Mesenchymal stem cell (in vitro differentiated cells and primary cell): ENCODE data around the gene ABCB8.

Source experiments
- DNase-seq: peaks from one replicate; pipeline ENCODE4 v3.0.0-alpha.2; 2013
- H2AFZ ChIP-seq: one replicate; pipeline ENCODE4 v1.6.1; 2013; ENCODE audit warnings: low read depth, mild to moderate bottlenecking, control low read depth, inconsistent platforms, low read length, moderate library complexity
- H2AK5ac ChIP-seq: 2 replicates; pipeline ENCODE4 v1.6.1; 2013; ENCODE audit warnings: low read length, moderate library complexity, mild to moderate bottlenecking, inconsistent platforms; ENCODE audit not compliant: severe bottlenecking
- H2BK120ac ChIP-seq: one replicate; pipeline ENCODE4 v1.6.1; 2013; ENCODE audit warnings: low read depth, mild to moderate bottlenecking, inconsistent platforms, low read length, moderate library complexity
- H2BK12ac ChIP-seq, 2 experiments: one replicate each; pipeline ENCODE4 v1.6.1; 2013; ENCODE audit warnings: inconsistent platforms in 2 of 2, low read length in 2 of 2, mild to moderate bottlenecking in 2 of 2, moderate library complexity in 2 of 2, control low read depth in 1 of 2
- H2BK15ac ChIP-seq: one replicate; pipeline ENCODE4 v1.6.1; 2013; ENCODE audit warnings: mild to moderate bottlenecking, low read depth, inconsistent platforms; ENCODE audit not compliant: poor library complexity, severe bottlenecking
- H2BK5ac ChIP-seq: 2 replicates; pipeline ENCODE4 v1.6.1; 2013; ENCODE audit warnings: low read depth, mild to moderate bottlenecking, low read length, control low read depth, inconsistent platforms; ENCODE audit not compliant: poor library complexity, severe bottlenecking
- H3K14ac ChIP-seq, 2 experiments: one replicate each; pipeline ENCODE4 v1.6.1; 2013; ENCODE audit warnings: inconsistent platforms in 2 of 2, low read length in 2 of 2, control low read depth in 1 of 2, mild to moderate bottlenecking in 1 of 2, moderate library complexity in 1 of 2
- H3K18ac ChIP-seq, 2 experiments: one replicate each; pipeline ENCODE4 v1.6.1; 2013; ENCODE audit warnings: inconsistent platforms in 2 of 2, low read length in 2 of 2, control low read depth in 1 of 2, low read depth in 1 of 2, mild to moderate bottlenecking in 1 of 2
- H3K23ac ChIP-seq, 2 experiments: one replicate each; pipeline ENCODE4 v1.6.1; 2013; ENCODE audit warnings: inconsistent platforms in 2 of 2, low read length in 2 of 2, mild to moderate bottlenecking in 2 of 2, moderate library complexity in 2 of 2, control low read depth in 1 of 2
- H3K27ac ChIP-seq: 2 replicates; pipeline ENCODE4 v1.5.1; 2013; ENCODE audit warnings: mild to moderate bottlenecking, moderate library complexity, low read length, control low read depth, inconsistent platforms; ENCODE audit not compliant: poor library complexity, severe bottlenecking
- H3K27me3 ChIP-seq, 2 experiments: 2 replicates each; pipeline versions ENCODE4 v1.6.1 to v1.7.0; 2013; ENCODE audit warnings: low read length in 2 of 2, mild to moderate bottlenecking in 2 of 2, moderate library complexity in 2 of 2, control low read depth in 1 of 2, inconsistent platforms in 1 of 2; ENCODE audit not compliant: control insufficient read depth in 1 of 2, insufficient read depth in 1 of 2
- H3K36me3 ChIP-seq, 2 experiments: 2 replicates each; pipeline versions ENCODE4 v1.6.1 to v1.7.0; 2013; ENCODE audit warnings: low read length in 2 of 2, control low read depth in 1 of 2, inconsistent platforms in 1 of 2, low read depth in 1 of 2, mild to moderate bottlenecking in 1 of 2; ENCODE audit not compliant: insufficient read depth in 2 of 2, control insufficient read depth in 1 of 2
- H3K4ac ChIP-seq, 2 experiments: one replicate each; pipeline ENCODE4 v1.6.1; 2013; ENCODE audit warnings: inconsistent platforms in 2 of 2, low read length in 2 of 2, mild to moderate bottlenecking in 2 of 2, moderate library complexity in 2 of 2, control low read depth in 1 of 2, low read depth in 1 of 2
- H3K4me1 ChIP-seq: 2 replicates; pipeline ENCODE4 v1.6.1; 2013; ENCODE audit warnings: low read depth, low read length, control low read depth; ENCODE audit not compliant: control insufficient read depth, insufficient read depth
- H3K4me2 ChIP-seq: 2 replicates; pipeline ENCODE4 v1.6.1; 2013; ENCODE audit warnings: low read length, mild to moderate bottlenecking, inconsistent platforms; ENCODE audit not compliant: poor library complexity, severe bottlenecking
- H3K4me3 ChIP-seq, 2 experiments: 2 replicates each; pipeline versions ENCODE4 v1.5.1 to v1.7.0; 2013; ENCODE audit warnings: low read length in 2 of 2, mild to moderate bottlenecking in 2 of 2, control low read depth in 1 of 2, low read depth in 1 of 2; ENCODE audit not compliant: insufficient read depth in 1 of 2
- H3K79me1 ChIP-seq: replicated peaks from 2 replicates; pipeline ENCODE4 v1.6.1; 2013; ENCODE audit warnings: mild to moderate bottlenecking, control low read depth, low read length, inconsistent platforms; ENCODE audit not compliant: poor library complexity, severe bottlenecking
- H3K9ac ChIP-seq: 2 replicates; pipeline ENCODE4 v1.7.0; 2013; ENCODE audit warnings: mild to moderate bottlenecking, low read length, moderate library complexity
- H3K9me3 ChIP-seq: 2 replicates; pipeline ENCODE4 v1.7.0; 2013; ENCODE audit warnings: mild to moderate bottlenecking, low read length; ENCODE audit not compliant: control insufficient read depth
- H4K8ac ChIP-seq: one replicate; pipeline ENCODE4 v1.6.1; 2013; ENCODE audit warnings: inconsistent platforms, mild to moderate bottlenecking, low read length, moderate library complexity
- H4K91ac ChIP-seq: one replicate; pipeline ENCODE4 v1.6.1; 2013; ENCODE audit warnings: mild to moderate bottlenecking, low read length, inconsistent platforms
- WGBS: methylation state at CpG from one replicate; pipeline ENCODE4 v1.1.7; 2013; ENCODE audit warnings: mixed read lengths; 5-methylcytosine and 5-hydroxymethylcytosine counted together

Gene ABCB8

DNA sequence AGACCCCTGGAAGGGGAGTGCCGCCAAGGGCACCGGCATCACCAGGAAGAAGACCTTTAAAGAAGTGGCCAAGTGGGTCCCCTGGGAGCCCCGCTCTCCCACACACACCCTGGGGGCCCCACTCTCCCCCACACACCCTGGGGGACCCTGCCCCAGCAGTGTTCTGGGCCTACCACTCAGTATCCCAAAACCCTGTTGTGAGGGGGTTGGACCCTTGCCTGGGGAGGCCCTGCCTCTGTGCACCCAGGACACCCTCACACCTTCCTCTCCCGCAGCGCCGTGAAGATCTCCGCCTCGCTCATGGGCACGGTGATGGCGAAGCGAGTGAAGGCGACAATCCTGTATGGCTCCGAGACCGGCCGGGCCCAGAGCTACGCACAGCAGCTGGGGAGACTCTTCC is 26.7 kb upstream of the ABCB8 start:
- no peak overlapping the region for H4K91ac ChIP-seq
- no peak overlapping the region for H3K4me2 ChIP-seq
- 95% methylated on average over 16 of the region's 16 CpGs for WGBS
- H3K36me3 ChIP-seq, result no peaks in the 10 kb centered on the region
- H2BK15ac ChIP-seq, result no peak overlapping the region
- H3K79me1 ChIP-seq, result no peaks in the 10 kb centered on the region
- H3K4me3 ChIP-seq, result no peak overlapping the region
- H3K9ac ChIP-seq, result no peak overlapping the region
- no peak overlapping the region for H3K4ac ChIP-seq
- no peak overlapping the region for H3K18ac ChIP-seq
- no peak overlapping the region for H3K27ac ChIP-seq
- no peak overlapping the region for H2AK5ac ChIP-seq
- no peak overlapping the region for H2AFZ ChIP-seq
- no peak overlapping the region for H3K14ac ChIP-seq
- no peak overlapping the region for H2BK5ac ChIP-seq
- no peaks in the 10 kb centered on the region for H3K9me3 ChIP-seq
- H3K27me3 ChIP-seq, result peaks cover 28 to 66% of the 10 kb centered on the region in 2 experiments
- H2BK120ac ChIP-seq, result no peak overlapping the region
- no peak for DNase-seq
- no peak overlapping the region for H4K8ac ChIP-seq
- H2BK12ac ChIP-seq, result no peak overlapping the region
- H3K4me1 ChIP-seq, result peaks cover 2% of the 10 kb centered on the region
- H3K23ac ChIP-seq, result no peak overlapping the region

DNA sequence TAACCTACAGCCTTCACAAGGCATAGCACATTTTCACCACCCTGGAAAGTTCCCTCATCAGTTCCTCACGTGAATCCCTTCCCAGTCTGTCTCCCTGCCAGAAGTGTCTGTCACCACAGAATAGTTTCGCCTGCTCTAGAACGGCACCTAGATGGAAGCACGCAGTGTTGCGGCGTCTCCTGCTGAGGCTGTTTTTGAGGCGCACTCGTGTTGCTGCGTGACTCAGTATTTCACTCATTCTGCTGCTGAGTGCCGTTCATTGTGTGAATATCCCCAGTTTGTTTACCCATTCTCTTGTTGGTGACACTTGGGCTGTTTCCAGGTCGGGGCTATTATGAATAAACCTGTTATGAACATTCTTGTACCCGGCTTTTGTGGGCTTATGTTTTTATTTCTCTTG is 24.7 kb upstream of the ABCB8 start:
- H3K4ac ChIP-seq, result no peak overlapping the region
- H2BK5ac ChIP-seq, result no peak overlapping the region
- H2AK5ac ChIP-seq, result no peak overlapping the region
- no peak for DNase-seq
- no peak overlapping the region for H2AFZ ChIP-seq
- H3K27me3 ChIP-seq, result peaks cover 43 to 61% of the 10 kb centered on the region in 2 experiments
- no peak overlapping the region for H3K18ac ChIP-seq
- H2BK12ac ChIP-seq, result no peak overlapping the region
- H3K27ac ChIP-seq, result no peak overlapping the region
- H3K4me1 ChIP-seq, result peaks cover 8% of the 10 kb centered on the region
- H3K9ac ChIP-seq, result no peak overlapping the region
- no peak overlapping the region for H4K91ac ChIP-seq
- no peak overlapping the region for H4K8ac ChIP-seq
- no peak overlapping the region for H3K4me2 ChIP-seq
- H3K14ac ChIP-seq, result no peak overlapping the region
- no peak overlapping the region for H3K4me3 ChIP-seq
- no peaks in the 10 kb centered on the region for H3K9me3 ChIP-seq
- H2BK15ac ChIP-seq, result no peak overlapping the region
- no peaks in the 10 kb centered on the region for H3K36me3 ChIP-seq
- H2BK120ac ChIP-seq, result no peak overlapping the region
- H3K79me1 ChIP-seq, result no peaks in the 10 kb centered on the region
- H3K23ac ChIP-seq, result no peak overlapping the region
- 79% methylated on average over 12 of the region's 12 CpGs for WGBS

- Histone ChIP-seq H3K9ac (no peak overlapping the region), H3K27ac (no peak overlapping the region), H3K4me3 (no peak overlapping the region), H2AK5ac (no peak overlapping the region), H2BK12ac (no peak overlapping the region), H2BK120ac (no peak overlapping the region), H2AFZ (no peak overlapping the region), H4K8ac (no peak overlapping the region), H3K4ac (no peak overlapping the region), H2BK5ac (no peak overlapping the region), H2BK15ac (no peak overlapping the region), H3K14ac (no peak overlapping the region), H3K4me1 (peaks cover 20% of the 10 kb centered on the region), H3K18ac (no peak overlapping the region), H3K36me3 (no peaks in the 10 kb centered on the region), H4K91ac (no peak overlapping the region), H3K9me3 (no peaks in the 10 kb centered on the region), H3K79me1 (no peaks in the 10 kb centered on the region), H3K4me2 (no peak overlapping the region), H3K27me3 (peaks cover 46 to 52% of the 10 kb centered on the region in 2 experiments), H3K23ac (no peak overlapping the region)
- WGBS, result 90% methylated on average over 8 of the region's 9 CpGs
- DNase-seq, result no peak
Observed at GRCh38 chr7:151005566-151005965, 22.7 kb upstream of the ABCB8 start.

DNA sequence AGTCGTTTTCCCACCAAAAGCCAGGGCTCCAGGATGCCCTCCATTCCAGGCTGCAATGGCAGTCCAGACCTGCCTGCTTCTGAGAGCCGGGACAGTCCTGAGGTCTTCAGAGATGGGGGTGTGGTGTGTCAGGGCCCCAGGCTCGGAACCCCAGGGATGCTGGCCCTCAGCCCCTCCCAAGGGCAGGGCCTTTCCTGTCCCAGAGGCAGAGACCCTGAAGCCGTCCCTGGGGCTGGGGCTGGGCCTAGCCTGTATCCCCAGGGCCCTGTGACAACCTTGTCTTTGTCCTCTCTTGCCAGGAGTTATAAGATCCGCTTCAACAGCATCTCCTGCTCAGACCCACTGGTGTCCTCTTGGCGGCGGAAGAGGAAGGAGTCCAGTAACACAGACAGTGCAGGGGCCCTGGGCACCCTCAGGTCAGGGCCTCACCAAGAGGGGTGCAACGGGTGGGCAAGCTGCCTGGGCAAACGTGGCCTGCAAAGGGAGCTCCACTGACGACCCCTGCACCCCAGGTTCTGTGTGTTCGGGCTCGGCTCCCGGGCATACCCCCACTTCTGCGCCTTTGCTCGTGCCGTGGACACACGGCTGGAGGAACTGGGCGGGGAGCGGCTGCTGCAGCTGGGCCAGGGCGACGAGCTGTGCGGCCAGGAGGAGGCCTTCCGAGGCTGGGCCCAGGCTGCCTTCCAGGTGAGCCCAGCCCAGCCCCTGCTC is 21.5 kb upstream of the ABCB8 start:
- Histone ChIP-seq H3K27me3 (peaks cover 42 to 47% of the 10 kb centered on the region in 2 experiments), H2BK12ac (peak overlapping the region; percentile 28 to 81), H2AK5ac (no peak overlapping the region), H3K9ac (no peak overlapping the region), H2AFZ (no peak overlapping the region), H4K8ac (no peak overlapping the region), H3K18ac (peak overlapping the region in 1 of 2 experiments; percentile 37), H2BK5ac (no peak overlapping the region), H4K91ac (peak overlapping the region; percentile 91), H3K4me2 (no peak overlapping the region), H3K4ac (peak overlapping the region in 1 of 2 experiments; percentile 57), H3K4me1 (peaks cover 22% of the 10 kb centered on the region), H3K23ac (no peak overlapping the region), H2BK120ac (no peak overlapping the region), H3K4me3 (no peak overlapping the region), H3K14ac (no peak overlapping the region), H2BK15ac (peak overlapping the region; percentile 88), H3K27ac (no peak overlapping the region), H3K9me3 (no peaks in the 10 kb centered on the region), H3K79me1 (no peaks in the 10 kb centered on the region), H3K36me3 (no peaks in the 10 kb centered on the region)
- DNase-seq, result no peak
- WGBS, result 90% methylated on average over 23 of the region's 23 CpGs
